ENCODE data around the gene ADGRB2.

Gene ADGRB2

GRCh38 chr1:31691446-31691845 is 72.7 kb downstream of the ADGRB2 start:
- H3K27ac ChIP-seq, result no peak overlapping the region
- no peak for TF ChIP-seq CTCF (IDR thresholded peaks at IDR 0.05)
- no peak for DNase-seq (ENCODE audit: low spot score)
- no peak overlapping the region for H3K4me3 ChIP-seq

DNA sequence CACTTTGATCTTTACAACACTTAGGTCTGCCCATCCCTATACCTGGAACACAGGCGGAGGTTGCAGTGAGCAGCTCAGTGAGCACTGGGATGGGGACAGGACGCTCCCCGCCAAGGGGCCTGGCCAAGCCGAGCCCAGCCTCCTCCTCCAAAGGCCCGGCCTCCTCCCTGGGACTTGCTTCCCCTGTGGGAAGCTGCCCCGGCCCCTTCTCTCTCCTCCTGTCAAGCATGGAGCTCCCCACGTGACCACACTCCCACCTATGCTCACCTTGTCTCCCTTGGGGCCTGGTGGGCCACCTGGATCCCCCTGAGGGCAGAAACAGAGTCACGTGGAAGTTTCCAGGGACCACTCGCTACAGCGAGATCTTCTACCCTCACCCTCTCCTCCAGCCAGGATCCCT is 73.2 kb downstream of the ADGRB2 start:
- DNase-seq (ENCODE audit: low spot score), result no peak
- no peak overlapping the region for H3K27ac ChIP-seq
- H3K4me3 ChIP-seq, result no peak overlapping the region
- no peak for TF ChIP-seq CTCF (IDR thresholded peaks at IDR 0.05)

- no peak for TF ChIP-seq CTCF (IDR thresholded peaks at IDR 0.05)
- no peak overlapping the region for H3K27ac ChIP-seq
- H3K4me3 ChIP-seq, result no peak overlapping the region
- no peak for DNase-seq (ENCODE audit: low spot score)
Observed at GRCh38 chr1:31689854-31690253, 74.3 kb downstream of the ADGRB2 start.

DNA sequence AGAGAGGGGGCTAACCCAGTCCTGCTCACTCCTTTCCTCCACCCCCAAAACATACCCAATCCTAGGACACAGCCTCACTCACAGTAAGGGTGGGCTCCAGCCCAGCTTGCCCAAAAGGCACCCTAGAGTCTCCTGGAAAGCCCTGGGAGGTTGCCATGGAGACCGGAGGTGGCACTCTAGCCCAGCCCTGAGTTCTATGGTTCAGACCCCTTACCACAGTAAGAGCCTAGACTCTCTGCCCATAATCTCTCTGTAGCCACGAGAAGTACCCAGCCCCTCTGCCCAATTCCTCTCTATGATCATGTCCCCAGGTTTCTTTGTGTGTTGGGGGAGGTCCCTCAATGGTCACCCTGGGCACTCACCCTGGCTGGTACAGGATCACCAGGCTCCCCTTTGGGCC is 74.8 kb downstream of the ADGRB2 start:
- TF ChIP-seq CTCF (IDR thresholded peaks at IDR 0.05), result no peak

GRCh38 chr1:31688233-31688918 is 75.8 kb downstream of the ADGRB2 start:
- DNase-seq (ENCODE audit: low spot score), result no peak
- H3K4me3 ChIP-seq, result no peak overlapping the region
- TF ChIP-seq CTCF (IDR thresholded peaks at IDR 0.05), result no peak
- H3K27ac ChIP-seq, result no peak overlapping the region

More for the DNA sequence above, 74.8 kb downstream of the ADGRB2 start:
- Histone ChIP-seq H3K4me3 (no peak overlapping the region), H3K27ac (no peak overlapping the region)
- DNase-seq (ENCODE audit: low spot score), result no peak

DNA sequence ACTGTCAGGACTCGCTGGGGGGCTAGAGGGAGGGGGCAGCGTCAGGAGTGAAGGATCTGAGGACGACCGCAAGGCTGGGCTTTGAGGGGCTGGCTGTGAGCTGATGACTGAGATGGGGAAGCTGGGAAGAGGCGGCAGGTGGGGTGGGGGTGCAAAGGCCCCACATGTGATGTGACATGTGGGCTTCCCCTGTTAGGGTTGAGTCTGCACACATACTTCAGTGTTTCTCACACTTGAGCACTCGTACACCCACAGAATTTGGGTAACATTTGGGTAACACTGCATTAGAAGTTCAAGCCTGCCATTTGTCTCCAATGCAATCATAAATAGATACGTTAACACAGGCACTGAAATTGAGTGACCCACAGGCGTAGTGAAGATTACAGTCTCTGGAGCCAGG is 76.5 kb downstream of the ADGRB2 start:
- no peak overlapping the region for H3K27ac ChIP-seq
- DNase-seq (ENCODE audit: low spot score), result no peak
- H3K4me3 ChIP-seq, result no peak overlapping the region
- no peak for TF ChIP-seq CTCF (IDR thresholded peaks at IDR 0.05)

DNA sequence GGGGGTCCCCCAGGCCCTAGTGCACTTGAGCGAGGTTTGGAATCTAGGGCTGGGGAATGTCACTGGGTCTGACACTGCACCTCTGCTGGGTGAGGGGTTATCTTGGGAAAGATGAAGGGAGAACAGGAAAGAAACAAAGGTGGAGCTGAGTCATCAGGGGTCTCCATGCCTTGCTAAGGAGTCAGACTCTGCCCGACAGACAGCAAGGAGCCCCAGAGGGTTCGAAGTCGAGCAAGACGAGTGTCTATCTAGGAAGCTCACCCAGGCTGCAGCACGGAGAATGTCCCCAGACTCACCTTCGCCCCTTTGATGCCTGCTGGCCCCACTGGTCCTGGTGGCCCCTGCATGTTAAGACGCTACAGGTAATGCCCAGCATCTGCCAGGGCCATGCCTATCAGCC is 78.3 kb downstream of the ADGRB2 start:
- H3K27ac ChIP-seq, result no peak overlapping the region
- no peak for TF ChIP-seq CTCF (IDR thresholded peaks at IDR 0.05)
- no peak for DNase-seq (ENCODE audit: low spot score)
- no peak overlapping the region for H3K4me3 ChIP-seq
